ENCODE measurements around the gene ADGRB2. TPM values are rescaled to one million over a fixed set of nuclear protein-coding genes. Genes with fewer than 3 reads are reported as not detected.
A peak's percentile ranks its signal among the peaks of the same experiment; 100 is the strongest.

The ADGRB2 gene
- total RNA-seq, 4 donors from 2014 or later, result 1.1 to 2.2 (median 1.7) TPM; not detected in 1

GRCh38 chr1:31754397-31754796 lies 9.7 kb downstream of the ADGRB2 start:
- intact Hi-C loops (cut with DNase I; ENCODE audit: low total_unique reads) (no loop called here), in situ Hi-C loops (cut with MboI; ENCODE audit: low sequenced_read_pairs in 4 of 4) (no loop called here)
- H3K4me3 ChIP-seq, result no peak overlapping the region
- H3K27me3 ChIP-seq, result no peaks in the 10 kb centered on the region
- TF ChIP-seq POLR2A (IDR thresholded peaks at IDR 0.05), result no peak
- no peak for TF ChIP-seq CTCF (IDR thresholded peaks at IDR 0.05 in 4 of 5, conservative IDR thresholded peaks at IDR 0.05 in 1 of 5)
- peaks cover 16 to 45% of the 10 kb centered on the region in 2 donors for H3K4me1 ChIP-seq
- peak overlapping the region in 1 of 4 donors; percentile 65 for H3K27ac ChIP-seq
- ATAC-seq (no peak), DNase-seq (no peak)
- no peaks in the 10 kb centered on the region for H3K36me3 ChIP-seq
- H3K9me3 ChIP-seq, result no peaks in the 10 kb centered on the region

GRCh38 chr1:31753707-31754349 lies 10.3 kb downstream of the ADGRB2 start:
- intact Hi-C loops (cut with DNase I; ENCODE audit: low total_unique reads), result loop anchor here (2.0 kb wide), 1 partner anchor 39 kb away; no protein-coding TSS in a partner anchor

GRCh38 chr1:31752952-31753475 lies 11.1 kb downstream of the ADGRB2 start:
- DNase-seq (no peak), ATAC-seq (no peak)
- H3K9me3 ChIP-seq, result no peaks in the 10 kb centered on the region
- H3K36me3 ChIP-seq, result no peaks in the 10 kb centered on the region
- intact Hi-C loops (cut with DNase I; ENCODE audit: low total_unique reads), result loop anchor here (2.0 kb wide), 1 partner anchor 38 kb away; no protein-coding TSS in a partner anchor
- H3K27me3 ChIP-seq, result no peaks in the 10 kb centered on the region
- H3K4me3 ChIP-seq, result no peak overlapping the region
- TF ChIP-seq POLR2A (IDR thresholded peaks at IDR 0.05) (no peak), CTCF (IDR thresholded peaks at IDR 0.05 in 4 of 5, conservative IDR thresholded peaks at IDR 0.05 in 1 of 5) (no peak)
- in situ Hi-C loops (cut with MboI; ENCODE audit: low sequenced_read_pairs in 4 of 4), result no loop called here
- peak overlapping the region in 1 of 4 donors; percentile 65 for H3K27ac ChIP-seq
- H3K4me1 ChIP-seq, result peaks cover 16 to 45% of the 10 kb centered on the region in 2 donors

More at GRCh38 chr1:31753707-31754349, 10.3 kb downstream of the ADGRB2 start:
- in situ Hi-C loops (cut with MboI; ENCODE audit: low sequenced_read_pairs in 4 of 4), result no loop called here
- Histone ChIP-seq H3K27me3 (no peaks in the 10 kb centered on the region), H3K4me3 (no peak overlapping the region), H3K9me3 (no peaks in the 10 kb centered on the region), H3K36me3 (no peaks in the 10 kb centered on the region), H3K27ac (peak overlapping the region in 1 of 4 donors; percentile 65), H3K4me1 (peaks cover 16 to 45% of the 10 kb centered on the region in 2 donors)
- TF ChIP-seq CTCF (IDR thresholded peaks at IDR 0.05 in 4 of 5, conservative IDR thresholded peaks at IDR 0.05 in 1 of 5) (no peak), POLR2A (IDR thresholded peaks at IDR 0.05) (no peak)
- ATAC-seq (peak in 1 of 2 donors; percentile 63), DNase-seq (peak in 1 of 2 donors; percentile 54)

GRCh38 chr1:31752258-31752657 lies 11.9 kb downstream of the ADGRB2 start:
- Histone ChIP-seq H3K36me3 (no peaks in the 10 kb centered on the region), H3K27ac (no peak overlapping the region), H3K27me3 (no peaks in the 10 kb centered on the region), H3K4me3 (no peak overlapping the region), H3K4me1 (peaks cover 16 to 45% of the 10 kb centered on the region in 2 donors), H3K9me3 (no peaks in the 10 kb centered on the region)
- intact Hi-C loops (cut with DNase I; ENCODE audit: low total_unique reads) (loop anchor here (2.0 kb wide), 1 partner anchor 37 kb away; no protein-coding TSS in a partner anchor), in situ Hi-C loops (cut with MboI; ENCODE audit: low sequenced_read_pairs in 4 of 4) (no loop called here)
- no peak for DNase-seq
- TF ChIP-seq POLR2A (IDR thresholded peaks at IDR 0.05) (no peak), CTCF (IDR thresholded peaks at IDR 0.05 in 4 of 5, conservative IDR thresholded peaks at IDR 0.05 in 1 of 5) (no peak)
- ATAC-seq, result no peak

Measured in gastrocnemius medialis (tissue), 4 donors.